ENCODE results near the gene DEPDC4.
"Not testable (repeated sequence)": the region's sequence is repeated elsewhere in the genome, so short reads cannot be mapped to it uniquely, and the experiment has no call there.

The DEPDC4 gene

GRCh38 chr12:100266585-100266834 lies 369 bp downstream of the DEPDC4 start:
- Histone ChIP-seq H3F3A (ENCODE audit: control insufficient read depth, insufficient read depth) (no peaks in the 10 kb centered on the region), H3K4me3 (ENCODE audit: low read length) (peak overlapping the region; percentile 82), H3K27me3 (ENCODE audit: control insufficient read depth, low read length) (no peaks in the 10 kb centered on the region), H3K4me1 (ENCODE audit: control insufficient read depth, low read length) (peaks cover 19% of the 10 kb centered on the region), H3K27ac (ENCODE audit: low read depth, low read length) (peak overlapping the region; percentile 50), H4K20me1 (ENCODE audit: control insufficient read depth, insufficient read depth, low read depth, low read length) (no peaks in the 10 kb centered on the region), H3K36me3 (ENCODE audit: control insufficient read depth, low read length) (no peaks in the 10 kb centered on the region), H3K9me2 (replicated peaks; ENCODE audit: control insufficient read depth, low read length) (no peaks in the 10 kb centered on the region), H3K4me2 (ENCODE audit: low read length) (peak overlapping the region; percentile 87), H3K9me3 (ENCODE audit: control insufficient read depth, insufficient read depth, low read length) (no peaks in the 10 kb centered on the region), H3K79me2 (ENCODE audit: control insufficient read depth, low read length) (peaks cover 39% of the 10 kb centered on the region)
- TF ChIP-seq EZH2phosphoT487 (IDR thresholded peaks at IDR 0.05; ENCODE audit: borderline replicate concordance, low read length), result no peak
- no peak for TF ChIP-seq CTCF (IDR thresholded peaks at IDR 0.05; ENCODE audit: low read depth, low read length, poor library complexity, severe bottlenecking)

- H3F3A ChIP-seq (ENCODE audit: control insufficient read depth, insufficient read depth), result no peaks in the 10 kb centered on the region
- no peaks in the 10 kb centered on the region for H3K9me2 ChIP-seq (replicated peaks; ENCODE audit: control insufficient read depth, low read length)
- H3K36me3 ChIP-seq (ENCODE audit: control insufficient read depth, low read length), result no peaks in the 10 kb centered on the region
- TF ChIP-seq CTCF (IDR thresholded peaks at IDR 0.05; ENCODE audit: low read depth, low read length, poor library complexity, severe bottlenecking), result no peak
- H4K20me1 ChIP-seq (ENCODE audit: control insufficient read depth, insufficient read depth, low read depth, low read length), result no peaks in the 10 kb centered on the region
- H3K27me3 ChIP-seq (ENCODE audit: control insufficient read depth, low read length), result no peaks in the 10 kb centered on the region
- H3K27ac ChIP-seq (ENCODE audit: low read depth, low read length), result no peak overlapping the region
- H3K4me2 ChIP-seq (ENCODE audit: low read length), result peak overlapping the region; percentile 87
- H3K79me2 ChIP-seq (ENCODE audit: control insufficient read depth, low read length), result peaks cover 36% of the 10 kb centered on the region
- peaks cover 19% of the 10 kb centered on the region for H3K4me1 ChIP-seq (ENCODE audit: control insufficient read depth, low read length)
- H3K9me3 ChIP-seq (ENCODE audit: control insufficient read depth, insufficient read depth, low read length), result no peaks in the 10 kb centered on the region
- H3K4me3 ChIP-seq (ENCODE audit: low read length), result peak overlapping the region; percentile 82
Observed at GRCh38 chr12:100265732-100266584, 921 bp downstream of the DEPDC4 start.

- not testable (repeated sequence) for H3K4me3 ChIP-seq (ENCODE audit: low read length); H3F3A ChIP-seq (ENCODE audit: control insufficient read depth, insufficient read depth); H3K27ac ChIP-seq (ENCODE audit: low read depth, low read length); H3K9me3 ChIP-seq (ENCODE audit: control insufficient read depth, insufficient read depth, low read length); H3K27me3 ChIP-seq (ENCODE audit: control insufficient read depth, low read length); H3K4me2 ChIP-seq (ENCODE audit: low read length); H3K36me3 ChIP-seq (ENCODE audit: control insufficient read depth, low read length); H3K9me2 ChIP-seq (replicated peaks; ENCODE audit: control insufficient read depth, low read length); H4K20me1 ChIP-seq (ENCODE audit: control insufficient read depth, insufficient read depth, low read depth, low read length)
- Histone ChIP-seq H3K4me1 (ENCODE audit: control insufficient read depth, low read length) (peaks cover 19% of the 10 kb centered on the region), H3K79me2 (ENCODE audit: control insufficient read depth, low read length) (peaks cover 29% of the 10 kb centered on the region)
Observed at GRCh38 chr12:100265107-100265506, 1.8 kb downstream of the DEPDC4 start.

DNA sequence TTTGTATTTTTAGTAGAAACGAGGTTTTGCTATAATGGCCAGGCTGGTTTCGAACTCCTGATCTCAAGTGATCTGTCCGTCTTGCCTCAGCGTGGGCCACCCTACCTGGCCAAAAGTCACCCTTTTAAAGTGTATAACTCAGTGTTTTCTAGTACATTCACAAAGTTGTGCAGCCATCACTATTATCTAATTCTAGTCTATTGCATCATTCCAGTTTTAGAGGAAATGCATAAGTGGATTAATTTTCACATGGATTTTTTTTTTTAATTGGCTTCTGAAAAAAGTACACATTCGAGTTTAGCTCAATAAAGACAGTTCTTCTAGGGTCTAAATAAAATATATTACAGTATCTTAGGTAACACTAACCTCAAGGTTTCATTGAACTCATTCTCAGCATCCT lies 3.7 kb downstream of the DEPDC4 start:
- TF ChIP-seq CTCF (IDR thresholded peaks at IDR 0.05; ENCODE audit: low read depth, low read length, poor library complexity, severe bottlenecking) (no peak), EZH2phosphoT487 (IDR thresholded peaks at IDR 0.05; ENCODE audit: borderline replicate concordance, low read length) (no peak)
- Histone ChIP-seq H3K4me3 (ENCODE audit: low read length) (no peak overlapping the region), H3K4me1 (ENCODE audit: control insufficient read depth, low read length) (peaks cover 10% of the 10 kb centered on the region), H3K9me2 (replicated peaks; ENCODE audit: control insufficient read depth, low read length) (no peaks in the 10 kb centered on the region), H3K27me3 (ENCODE audit: control insufficient read depth, low read length) (no peaks in the 10 kb centered on the region), H4K20me1 (ENCODE audit: control insufficient read depth, insufficient read depth, low read depth, low read length) (no peaks in the 10 kb centered on the region), H3K27ac (ENCODE audit: low read depth, low read length) (no peak overlapping the region), H3K4me2 (ENCODE audit: low read length) (no peak overlapping the region), H3F3A (ENCODE audit: control insufficient read depth, insufficient read depth) (no peaks in the 10 kb centered on the region), H3K36me3 (ENCODE audit: control insufficient read depth, low read length) (no peaks in the 10 kb centered on the region), H3K9me3 (ENCODE audit: control insufficient read depth, insufficient read depth, low read length) (no peaks in the 10 kb centered on the region), H3K79me2 (ENCODE audit: control insufficient read depth, low read length) (peaks cover 11% of the 10 kb centered on the region)
